ENCODE results near the gene RFLNA.

The RFLNA gene

GRCh38 chr12:124328636-124329035, 33.7 kb downstream of the RFLNA start:
- TF ChIP-seq TAF1 (IDR thresholded peaks at IDR 0.05; ENCODE audit: borderline replicate concordance, insufficient read depth, low read length) = no peak
- TF ChIP-seq FOXP2 (optimal IDR thresholded peaks at IDR 0.05; ENCODE audit: borderline replicate concordance, extremely low read depth, extremely low read length, insufficient read depth) = no peak
- TF ChIP-seq SIN3A (IDR thresholded peaks at IDR 0.05; ENCODE audit: borderline replicate concordance, insufficient read depth, low read length) = no peak
- TF ChIP-seq POLR2AphosphoS5 (IDR thresholded peaks at IDR 0.05; ENCODE audit: low read depth, low read length) = no peak

- no peak for TF ChIP-seq TAF1 (IDR thresholded peaks at IDR 0.05; ENCODE audit: borderline replicate concordance, insufficient read depth, low read length)
- TF ChIP-seq SIN3A (IDR thresholded peaks at IDR 0.05; ENCODE audit: borderline replicate concordance, insufficient read depth, low read length) = no peak
- no peak for TF ChIP-seq FOXP2 (optimal IDR thresholded peaks at IDR 0.05; ENCODE audit: borderline replicate concordance, extremely low read depth, extremely low read length, insufficient read depth)
These were observed 37.3 kb downstream of the RFLNA start for GRCh38 chr12:124332058-124332672.

DNA sequence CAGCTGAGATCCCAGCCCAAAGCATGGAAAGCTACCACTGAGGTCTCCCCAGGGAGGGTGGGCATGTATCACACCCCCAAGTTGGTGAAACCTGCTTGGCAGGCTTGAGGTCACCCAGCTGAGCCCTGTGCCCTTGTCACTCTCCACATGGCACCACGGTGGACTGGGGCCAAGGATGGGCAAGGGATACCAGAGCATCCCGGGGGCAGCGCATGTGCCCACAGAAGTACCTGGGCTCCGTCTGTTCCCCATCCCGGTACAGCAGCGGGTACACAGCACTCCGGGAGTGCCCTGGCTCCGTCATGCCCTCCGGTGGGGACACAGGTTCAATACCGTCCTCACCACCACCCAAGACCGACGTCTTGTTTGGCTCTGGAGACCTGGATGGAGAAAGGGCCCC, 38.0 kb downstream of the RFLNA start:
- TF ChIP-seq POLR2AphosphoS5 (IDR thresholded peaks at IDR 0.05; ENCODE audit: low read depth, low read length) (no peak), TAF1 (IDR thresholded peaks at IDR 0.05; ENCODE audit: borderline replicate concordance, insufficient read depth, low read length) (no peak), FOXP2 (optimal IDR thresholded peaks at IDR 0.05; ENCODE audit: borderline replicate concordance, extremely low read depth, extremely low read length, insufficient read depth) (no peak), SIN3A (IDR thresholded peaks at IDR 0.05; ENCODE audit: borderline replicate concordance, insufficient read depth, low read length) (no peak)
- TF ChIP-seq, protein P1, sequence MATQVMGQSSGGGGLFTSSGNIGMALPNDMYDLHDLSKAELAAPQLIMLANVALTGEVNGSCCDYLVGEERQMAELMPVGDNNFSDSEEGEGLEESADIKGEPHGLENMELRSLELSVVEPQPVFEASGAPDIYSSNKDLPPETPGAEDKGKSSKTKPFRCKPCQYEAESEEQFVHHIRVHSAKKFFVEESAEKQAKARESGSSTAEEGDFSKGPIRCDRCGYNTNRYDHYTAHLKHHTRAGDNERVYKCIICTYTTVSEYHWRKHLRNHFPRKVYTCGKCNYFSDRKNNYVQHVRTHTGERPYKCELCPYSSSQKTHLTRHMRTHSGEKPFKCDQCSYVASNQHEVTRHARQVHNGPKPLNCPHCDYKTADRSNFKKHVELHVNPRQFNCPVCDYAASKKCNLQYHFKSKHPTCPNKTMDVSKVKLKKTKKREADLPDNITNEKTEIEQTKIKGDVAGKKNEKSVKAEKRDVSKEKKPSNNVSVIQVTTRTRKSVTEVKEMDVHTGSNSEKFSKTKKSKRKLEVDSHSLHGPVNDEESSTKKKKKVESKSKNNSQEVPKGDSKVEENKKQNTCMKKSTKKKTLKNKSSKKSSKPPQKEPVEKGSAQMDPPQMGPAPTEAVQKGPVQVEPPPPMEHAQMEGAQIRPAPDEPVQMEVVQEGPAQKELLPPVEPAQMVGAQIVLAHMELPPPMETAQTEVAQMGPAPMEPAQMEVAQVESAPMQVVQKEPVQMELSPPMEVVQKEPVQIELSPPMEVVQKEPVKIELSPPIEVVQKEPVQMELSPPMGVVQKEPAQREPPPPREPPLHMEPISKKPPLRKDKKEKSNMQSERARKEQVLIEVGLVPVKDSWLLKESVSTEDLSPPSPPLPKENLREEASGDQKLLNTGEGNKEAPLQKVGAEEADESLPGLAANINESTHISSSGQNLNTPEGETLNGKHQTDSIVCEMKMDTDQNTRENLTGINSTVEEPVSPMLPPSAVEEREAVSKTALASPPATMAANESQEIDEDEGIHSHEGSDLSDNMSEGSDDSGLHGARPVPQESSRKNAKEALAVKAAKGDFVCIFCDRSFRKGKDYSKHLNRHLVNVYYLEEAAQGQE (IDR thresholded peaks at IDR 0.05; ENCODE audit: insufficient read depth in 1 of 2, low read depth in 2 of 2, low read length in 2 of 2) = no peak

GRCh38 chr12:124333724-124334123, 38.8 kb downstream of the RFLNA start:
- TF ChIP-seq TAF1 (IDR thresholded peaks at IDR 0.05; ENCODE audit: borderline replicate concordance, insufficient read depth, low read length) (no peak), POLR2AphosphoS5 (IDR thresholded peaks at IDR 0.05; ENCODE audit: low read depth, low read length) (no peak), FOXP2 (optimal IDR thresholded peaks at IDR 0.05; ENCODE audit: borderline replicate concordance, extremely low read depth, extremely low read length, insufficient read depth) (no peak), SIN3A (IDR thresholded peaks at IDR 0.05; ENCODE audit: borderline replicate concordance, insufficient read depth, low read length) (no peak)
- TF ChIP-seq, protein P1 (IDR thresholded peaks at IDR 0.05; ENCODE audit: insufficient read depth in 1 of 2, low read depth in 2 of 2, low read length in 2 of 2) = no peak

DNA sequence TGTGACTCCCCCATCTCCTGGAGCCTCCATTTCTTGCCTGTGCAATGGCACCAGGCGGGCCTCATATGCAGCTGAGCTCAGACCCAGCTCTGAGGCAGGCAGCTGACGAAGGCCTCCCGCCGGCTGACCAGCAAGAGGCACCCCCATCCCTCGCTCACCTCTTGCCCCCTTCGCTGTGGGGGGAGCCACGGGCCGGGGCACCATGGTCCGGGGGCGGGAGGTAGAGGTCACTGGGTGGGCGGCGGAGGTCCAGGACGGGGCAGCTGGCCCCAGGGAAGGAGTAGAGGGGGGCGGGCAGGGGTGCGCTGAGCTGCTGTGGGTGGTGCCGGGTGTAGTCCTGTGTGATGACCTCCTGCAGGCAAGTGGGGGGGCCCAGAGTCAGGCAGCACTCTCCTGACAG, 39.4 kb downstream of the RFLNA start:
- no peak for TF ChIP-seq POLR2AphosphoS5 (IDR thresholded peaks at IDR 0.05; ENCODE audit: low read depth, low read length)
- no peak for TF ChIP-seq TAF1 (IDR thresholded peaks at IDR 0.05; ENCODE audit: borderline replicate concordance, insufficient read depth, low read length)
- TF ChIP-seq SIN3A (IDR thresholded peaks at IDR 0.05; ENCODE audit: borderline replicate concordance, insufficient read depth, low read length) = no peak
- TF ChIP-seq, protein P1 (IDR thresholded peaks at IDR 0.05; ENCODE audit: insufficient read depth in 1 of 2, low read depth in 2 of 2, low read length in 2 of 2) = no peak
- no peak for TF ChIP-seq FOXP2 (optimal IDR thresholded peaks at IDR 0.05; ENCODE audit: borderline replicate concordance, extremely low read depth, extremely low read length, insufficient read depth)

- TF ChIP-seq, protein P1 (IDR thresholded peaks at IDR 0.05; ENCODE audit: insufficient read depth in 1 of 2, low read depth in 2 of 2, low read length in 2 of 2) = no peak
- TF ChIP-seq TAF1 (IDR thresholded peaks at IDR 0.05; ENCODE audit: borderline replicate concordance, insufficient read depth, low read length) = no peak
- TF ChIP-seq SIN3A (IDR thresholded peaks at IDR 0.05; ENCODE audit: borderline replicate concordance, insufficient read depth, low read length) = no peak
- no peak for TF ChIP-seq POLR2AphosphoS5 (IDR thresholded peaks at IDR 0.05; ENCODE audit: low read depth, low read length)
- no peak for TF ChIP-seq FOXP2 (optimal IDR thresholded peaks at IDR 0.05; ENCODE audit: borderline replicate concordance, extremely low read depth, extremely low read length, insufficient read depth)
These were observed 40.1 kb downstream of the RFLNA start for GRCh38 chr12:124334976-124335375.

Measured in PFSK-1 (cell line).